ENCODE results near the gene ABHD12.
"Not testable (repeated sequence)": the region's sequence is repeated elsewhere in the genome, so short reads cannot be mapped to it uniquely, and the experiment has no call there.

Gene ABHD12

GRCh38 chr20:25353747-25354705 is 36.6 kb downstream of the ABHD12 start:
- peak; percentile 40 for DNase-seq (ENCODE audit: low spot score)

GRCh38 chr20:25353353-25353746 is 37.3 kb downstream of the ABHD12 start:
- DNase-seq (ENCODE audit: low spot score) = no peak

- DNase-seq (ENCODE audit: low spot score) = no peak
These were observed 37.9 kb downstream of the ABHD12 start for GRCh38 chr20:25352746-25353145.

- no peak for DNase-seq (ENCODE audit: low spot score)
These were observed 39.6 kb downstream of the ABHD12 start for GRCh38 chr20:25351024-25351360.

GRCh38 chr20:25346349-25346748 is 44.3 kb downstream of the ABHD12 start:
- DNase-seq (ENCODE audit: low spot score) = no peak

- DNase-seq (ENCODE audit: low spot score) = no peak
These were observed 44.9 kb downstream of the ABHD12 start for GRCh38 chr20:25345721-25346120.

GRCh38 chr20:25344634-25345033 is 46.0 kb downstream of the ABHD12 start:
- DNase-seq (ENCODE audit: low spot score) = no peak

- no peak for DNase-seq (ENCODE audit: low spot score)
These were observed 48.6 kb downstream of the ABHD12 start for GRCh38 chr20:25341716-25342680.

- DNase-seq (ENCODE audit: low spot score) = no peak
These were observed 50.3 kb downstream of the ABHD12 start for GRCh38 chr20:25340380-25340779.

- DNase-seq (ENCODE audit: low spot score) = no peak
These were observed 51.0 kb downstream of the ABHD12 start for GRCh38 chr20:25339608-25340007.

GRCh38 chr20:25338112-25339023 is 52.3 kb downstream of the ABHD12 start:
- DNase-seq (ENCODE audit: low spot score) = no peak

- peak; percentile 79 for DNase-seq (ENCODE audit: low spot score)
These were observed 53.8 kb downstream of the ABHD12 start for GRCh38 chr20:25336561-25337422.

- not testable (repeated sequence) for DNase-seq (ENCODE audit: low spot score)
These were observed 55.7 kb downstream of the ABHD12 start for GRCh38 chr20:25334972-25335371.

- no peak for DNase-seq (ENCODE audit: low spot score)
These were observed 61.6 kb downstream of the ABHD12 start for GRCh38 chr20:25328954-25329498.

GRCh38 chr20:25327521-25328235 is 63.0 kb downstream of the ABHD12 start:
- no peak for DNase-seq (ENCODE audit: low spot score)

GRCh38 chr20:25325997-25326396 is 64.6 kb downstream of the ABHD12 start:
- DNase-seq (ENCODE audit: low spot score) = no peak

- DNase-seq (ENCODE audit: low spot score) = no peak
These were observed 65.6 kb downstream of the ABHD12 start for GRCh38 chr20:25325073-25325472.

GRCh38 chr20:25324412-25324811 is 66.2 kb downstream of the ABHD12 start:
- peak; percentile 45 for DNase-seq (ENCODE audit: low spot score)

GRCh38 chr20:25323496-25324246 is 67.0 kb downstream of the ABHD12 start:
- no peak for DNase-seq (ENCODE audit: low spot score)

Measured in globus pallidus (tissue), 1 donor.